GM12874 (cell line): ENCODE measurements around the gene PSKH1.
A peak's percentile ranks its signal among the peaks of the same experiment; 100 is the strongest.

Experiments used
- CTCF ChIP-seq: IDR thresholded peaks from 2 replicates; pipeline ENCODE4 v1.5.1; 2011; ENCODE audit warnings: low read depth, mild to moderate bottlenecking, control low read depth, low read length, moderate library complexity; ENCODE audit not compliant: insufficient read depth

The PSKH1 gene

GRCh38 chr16:67883872-67884261 lies 9.2 kb upstream of the PSKH1 start:
- TF ChIP-seq CTCF = peak; percentile 88

GRCh38 chr16:67884684-67885083 lies 8.4 kb upstream of the PSKH1 start, which contains the start of gene NRN1L:
Gene NRN1L, plus strand, starts transcription at chr16:67884885. Its CDS starts 19 bp downstream, at chr16:67884904.
- TF ChIP-seq CTCF = no peak

GRCh38 chr16:67885545-67885944 lies 7.5 kb upstream of the PSKH1 start:
- TF ChIP-seq CTCF = no peak

- no peak for TF ChIP-seq CTCF
Observed at GRCh38 chr16:67885976-67886375, 7.1 kb upstream of the PSKH1 start.

GRCh38 chr16:67886387-67886786 lies 6.7 kb upstream of the PSKH1 start:
- no peak for TF ChIP-seq CTCF

GRCh38 chr16:67888331-67888730 lies 4.7 kb upstream of the PSKH1 start:
- TF ChIP-seq CTCF = no peak

- TF ChIP-seq CTCF = no peak
Observed at GRCh38 chr16:67892375-67892774, 679 bp upstream of the PSKH1 start.
